ENCODE measurements around the gene LRRTM2. TPM values are rescaled to one million over a fixed set of nuclear protein-coding genes. Genes with fewer than 3 reads are reported as not detected.

Gene LRRTM2
- total and polyA plus RNA-seq, 2 donors (not counting 1 experiment from before 2014, with no cell fraction given), result 0.33 to 1.3 TPM

GRCh38 chr5:138819081-138819480 lies 56.1 kb downstream of the LRRTM2 start:
- H3K27me3 ChIP-seq (ENCODE audit: control insufficient read depth, insufficient read depth, low read length), result no peaks in the 10 kb centered on the region
- H4K20me1 ChIP-seq (ENCODE audit: control insufficient read depth, extremely low read depth, insufficient read depth, low read length), result peaks cover 3% of the 10 kb centered on the region
- H3K9ac ChIP-seq (ENCODE audit: insufficient read depth, low read length), result no peak overlapping the region
- H3K79me2 ChIP-seq (ENCODE audit: control insufficient read depth, insufficient read depth, low read length), result peaks cover 53% of the 10 kb centered on the region
- no peaks in the 10 kb centered on the region for H3K9me3 ChIP-seq (ENCODE audit: control insufficient read depth, insufficient read depth, low read depth, low read length)
- TF ChIP-seq CTCF (conservative IDR thresholded peaks at IDR 0.05 in 1 of 2, IDR thresholded peaks at IDR 0.05 in 1 of 2; ENCODE audit: low read depth in 1 of 2, low read length in 2 of 2) (no peak), EZH2 (IDR thresholded peaks at IDR 0.05; ENCODE audit: low read length, missing control alignments) (no peak)
- no peaks in the 10 kb centered on the region for H3K4me1 ChIP-seq (ENCODE audit: control insufficient read depth, extremely low read depth, insufficient read depth, low read length)
- no peak overlapping the region for H3K27ac ChIP-seq (ENCODE audit: insufficient read depth, low read length)
- no peak overlapping the region for H3K4me2 ChIP-seq (ENCODE audit: extremely low read depth, insufficient read depth, low read length)
- H2AFZ ChIP-seq (ENCODE audit: low read length), result no peak overlapping the region
- H3K4me3 ChIP-seq (replicated peaks in 1 of 4; ENCODE audit: control extremely low read depth in 1 of 4, insufficient read depth in 1 of 4, low read depth in 3 of 4, low read length in 4 of 4), result no peak overlapping the region
- H3K36me3 ChIP-seq (ENCODE audit: control insufficient read depth, insufficient read depth, low read length), result peaks cover 3% of the 10 kb centered on the region
- DNase-seq (ENCODE audit: low read depth in 2 of 2), result no peak

Other genes with a start within 250 kb of the LRRTM2 start
- gene CTNNA1, start 121.9 kb downstream of the LRRTM2 start, total RNA-seq, result 421 and 557 TPM in 2 replicates
- 181 and 204 TPM in 2 replicates for gene CTNNA1, start 121.9 kb downstream of the LRRTM2 start, polyA plus RNA-seq

All from fibroblast of lung (primary cell).